Measurements from ENCODE around the gene TOGARAM2. TPM values are rescaled to one million over a fixed set of nuclear protein-coding genes. Genes with fewer than 3 reads are reported as not detected.

TOGARAM2 gene
- total and polyA plus RNA-seq, 2 of the 8 experiments (the other 6 are each of a cell fraction or from before 2014, with no cell fraction given): 0.42 to 1.4 TPM

GRCh38 chr2:29032189-29032588 is 51.1 kb downstream of the TOGARAM2 start:
- Histone ChIP-seq H2BK20ac (ENCODE audit: low read length) (no peak overlapping the region), H4K5ac (ENCODE audit: insufficient read length, low read depth, low read length) (no peak overlapping the region), H3K23ac (ENCODE audit: insufficient read length) (no peak overlapping the region), H3K14ac (ENCODE audit: insufficient read length) (no peak overlapping the region), H2AFZ (ENCODE audit: low read length) (no peak overlapping the region), H3K79me1 (ENCODE audit: low read depth, low read length) (no peaks in the 10 kb centered on the region), H2BK12ac (ENCODE audit: low read depth, low read length) (0 out of 2 replicates have a peak overlapping the region, but pooled peaks have one; percentile 29), H4K91ac (replicated peaks; ENCODE audit: insufficient read length, low read length) (no peak overlapping the region), H3K27ac (ENCODE audit: low read depth, low read length) (no peak overlapping the region), H2BK15ac (ENCODE audit: low read length) (no peak overlapping the region), H4K20me1 (replicated peaks in 1 of 2; ENCODE audit: control insufficient read depth in 1 of 2, insufficient read depth in 2 of 2, low read length in 2 of 2) (no peaks in the 10 kb centered on the region), H3K4me2 (ENCODE audit: insufficient read depth in 1 of 2, low read depth in 2 of 2, low read length in 2 of 2) (no peak overlapping the region), H3K9ac (replicated peaks in 1 of 4; ENCODE audit: extremely low read depth in 1 of 4, low read depth in 3 of 4, low read length in 3 of 4) (no peak overlapping the region), H3K4me1 (replicated peaks in 1 of 4; ENCODE audit: control insufficient read depth in 3 of 4, insufficient read depth in 4 of 4, low read length in 3 of 4) (no peaks in the 10 kb centered on the region; a peak in 1 of 7 replicates), H3K27me3 (replicated peaks in 1 of 4; ENCODE audit: control insufficient read depth in 3 of 4, extremely low read depth in 1 of 4, insufficient read depth in 3 of 4, low read length in 3 of 4) (no peaks in the 10 kb centered on the region), H3K56ac (replicated peaks; ENCODE audit: insufficient read length, low read depth, low read length) (peak overlapping the region; percentile 4), H3K4ac (replicated peaks; ENCODE audit: insufficient read length, low read depth, low read length) (no peak overlapping the region), H3K18ac (ENCODE audit: extremely low read depth, low read length) (no peak overlapping the region), H3K9me3 (ENCODE audit: insufficient read depth in 2 of 2, low read depth in 1 of 2, low read length in 1 of 2) (no peaks in the 10 kb centered on the region), H4K8ac (ENCODE audit: extremely low read depth, insufficient read depth, low read length) (no peak overlapping the region), H3K79me2 (ENCODE audit: control insufficient read depth in 1 of 2, insufficient read depth in 2 of 2, low read length in 2 of 2) (no peaks in the 10 kb centered on the region), H3K23me2 (ENCODE audit: low read depth, low read length) (no peaks in the 10 kb centered on the region), H2BK120ac (replicated peaks; ENCODE audit: low read depth, low read length) (no peak overlapping the region), H2BK5ac (ENCODE audit: low read depth, low read length) (no peak overlapping the region), H2AK5ac (ENCODE audit: low read depth, low read length) (no peak overlapping the region), H3K36me3 (ENCODE audit: control insufficient read depth in 2 of 4, insufficient read depth in 4 of 4, low read length in 3 of 4) (no peaks in the 10 kb centered on the region), H3K4me3 (ENCODE audit: extremely low read depth in 1 of 4, insufficient read depth in 2 of 4, low read depth in 3 of 4, low read length in 4 of 4) (no peak overlapping the region)
- DNase-seq (ENCODE audit: low read depth in 1 of 2, low spot score in 2 of 2): no peak
- ChIA-PET POLR2A (ENCODE audit: partially characterized antibody) (no interaction called here), CTCF (ENCODE audit: partially characterized antibody) (no interaction called here)
- FAIRE-seq: no peak
- WGBS, 2 experiments (ENCODE audit: extremely low coverage in 1 of 2, insufficient coverage in 1 of 2, insufficient read length in 1 of 2, insufficient replicate concordance in 2 of 2, low coverage in 1 of 2, low lambda C conversion rate in 2 of 2, missing lambda C conversion rate in 1 of 2): 88% methylated on average over 5 of the region's 5 CpGs; no CpG with 5 or more reads in 1 of the 2 experiments
- TF ChIP-seq CHD2 (IDR thresholded peaks at IDR 0.05; ENCODE audit: low read length): no peak
- TF ChIP-seq TEAD4 (IDR thresholded peaks at IDR 0.05; ENCODE audit: low read depth, low read length): no peak

All from H1 (cell line).